IMR-90 (cell line): ENCODE measurements around the gene CDHR2. TPM values are rescaled to one million over a fixed set of nuclear protein-coding genes. Genes with fewer than 3 reads are reported as not detected.

Experiments
- ATAC-seq: fragments of 200-7000 bp; cut with Tn5 transposase; 2 replicates; pipeline ENCODE4 v1.9.1; 2020; ENCODE audit warnings: low read depth, mild to moderate bottlenecking, moderate library complexity
- BruUV-seq: library from RNA; stranded (reverse); fragments of 400-500 nt; replicated peaks from 2 replicates; lab custom pipeline; 2021; lab: Mats Ljungman, UMichigan
- CTCF ChIA-PET: fragments of 300-600 bp; formaldehyde crosslinking; extraction: SDS; loops from one replicate; lab custom pipeline; 2021; ENCODE audit warnings: antibody characterized with exemption; lab: Yijun Ruan, JAX
- POLR2A ChIA-PET: fragments of 300-600 bp; sonication (Branson Sonifier 250); formaldehyde crosslinking; loops from one replicate; lab custom pipeline; 2022; ENCODE audit warnings: antibody characterized with exemption; ENCODE audit not compliant: unreplicated experiment; lab: Charles Lee
- DNase-seq: peaks from one replicate; pipeline ENCODE4 v3.0.0; 2013
- H2AFZ ChIP-seq: replicated peaks from 2 replicates; pipeline ENCODE3; 2013; ENCODE audit warnings: low read length, mild to moderate bottlenecking; ENCODE audit not compliant: poor library complexity
- H2AK5ac ChIP-seq: 2 replicates; pipeline ENCODE4 v1.6.1; 2013; ENCODE audit warnings: low read depth, low read length, inconsistent platforms
- H2AK9ac ChIP-seq: replicated peaks from 2 replicates; pipeline ENCODE3; 2013; ENCODE audit warnings: mild to moderate bottlenecking, low read depth, low read length, moderate library complexity; ENCODE audit not compliant: poor library complexity
- H2BK120ac ChIP-seq: 2 replicates; pipeline ENCODE4 v1.6.1; 2013; ENCODE audit warnings: low read depth, low read length, inconsistent platforms
- H2BK15ac ChIP-seq: 3 replicates; pipeline ENCODE4 v1.6.1; 2013; ENCODE audit warnings: low read depth, low read length, inconsistent platforms
- H2BK20ac ChIP-seq: 2 replicates; pipeline ENCODE4 v1.6.1; 2013; ENCODE audit warnings: low read depth, mild to moderate bottlenecking, inconsistent platforms, low read length, moderate library complexity
- H2BK5ac ChIP-seq: 2 replicates; pipeline ENCODE4 v1.6.1; 2013; ENCODE audit warnings: mild to moderate bottlenecking, low read depth, low read length, inconsistent platforms; ENCODE audit not compliant: poor library complexity, severe bottlenecking
- H3K14ac ChIP-seq: replicated peaks from 2 replicates; pipeline ENCODE4 v1.6.1; 2013; ENCODE audit warnings: low read depth, low read length, inconsistent platforms
- H3K18ac ChIP-seq: 2 replicates; pipeline ENCODE4 v1.6.1; 2013; ENCODE audit warnings: low read depth, low read length, control low read depth
- H3K23ac ChIP-seq: 2 replicates; pipeline ENCODE4 v1.6.1; 2013; ENCODE audit warnings: low read depth, low read length, inconsistent platforms
- H3K27ac ChIP-seq: 2 replicates; pipeline ENCODE4 v1.5.1; 2013; ENCODE audit warnings: mild to moderate bottlenecking, control low read depth, low read length; ENCODE audit not compliant: insufficient read depth
- H3K27me3 ChIP-seq: 2 replicates; pipeline ENCODE4 v1.6.1; 2013; ENCODE audit warnings: low read length; ENCODE audit not compliant: control insufficient read depth, insufficient read depth
- H3K36me3 ChIP-seq: 2 replicates; pipeline ENCODE4 v1.6.1; 2013; ENCODE audit warnings: low read length, mixed read lengths; ENCODE audit not compliant: control insufficient read depth, insufficient read depth
- H3K4ac ChIP-seq: 2 replicates; pipeline ENCODE4 v1.6.1; 2013; ENCODE audit warnings: low read depth, low read length, inconsistent platforms
- H3K4me1 ChIP-seq: 2 replicates; pipeline ENCODE4 v1.6.1; 2013; ENCODE audit warnings: low read length, mixed read lengths; ENCODE audit not compliant: control insufficient read depth, insufficient read depth
- H3K4me2 ChIP-seq: 2 replicates; pipeline ENCODE4 v1.6.1; 2013; ENCODE audit warnings: low read depth, mild to moderate bottlenecking, control low read depth, low read length, moderate library complexity
- H3K4me3 ChIP-seq: 2 replicates; pipeline ENCODE4 v1.5.1; 2013; ENCODE audit warnings: low read depth, mild to moderate bottlenecking, control low read depth, low read length, moderate library complexity; ENCODE audit not compliant: insufficient read depth
- H3K56ac ChIP-seq: 2 replicates; pipeline ENCODE4 v1.6.1; 2013; ENCODE audit warnings: low read length, inconsistent platforms; ENCODE audit not compliant: insufficient read depth; ENCODE audit errors: extremely low read depth
- H3K79me1 ChIP-seq, 2 experiments: 2 replicates each; pipeline ENCODE4 v1.6.1; 2013; ENCODE audit warnings: low read length in 2 of 2, inconsistent platforms in 1 of 2, low read depth in 1 of 2
- H3K9ac ChIP-seq: 2 replicates; pipeline ENCODE4 v1.6.1; 2013; ENCODE audit warnings: low read depth, low read length, control low read depth
- H3K9me1 ChIP-seq: 2 replicates; pipeline ENCODE4 v1.6.1; 2013; ENCODE audit warnings: low read length, inconsistent platforms; ENCODE audit not compliant: insufficient read depth
- H3K9me3 ChIP-seq: 2 replicates; pipeline ENCODE4 v1.6.1; 2013; ENCODE audit warnings: low read length; ENCODE audit not compliant: control insufficient read depth, insufficient read depth
- H4K20me1 ChIP-seq: 2 replicates; pipeline ENCODE4 v1.6.1; 2013; ENCODE audit warnings: low read length, inconsistent platforms; ENCODE audit not compliant: insufficient read depth
- H4K5ac ChIP-seq: 2 replicates; pipeline ENCODE4 v1.6.1; 2013; ENCODE audit warnings: mild to moderate bottlenecking, low read depth, low read length, control low read depth
- H4K8ac ChIP-seq, 2 experiments: 2 replicates each; pipeline ENCODE4 v1.6.1; 2013; ENCODE audit warnings: low read depth in 2 of 2, low read length in 2 of 2, control low read depth in 1 of 2, inconsistent platforms in 1 of 2
- H4K91ac ChIP-seq: 2 replicates; pipeline ENCODE4 v1.6.1; 2013; ENCODE audit warnings: low read depth, low read length, inconsistent platforms; ENCODE audit not compliant: insufficient read depth
- CEBPB ChIP-seq: IDR thresholded peaks from 2 replicates; pipeline ENCODE4 v1.6.1; 2012; ENCODE audit warnings: low read depth, low read length, improper control_type of control experiment
- CHD1 ChIP-seq: IDR thresholded peaks from 2 replicates; pipeline ENCODE4 v1.6.1; 2012; ENCODE audit warnings: low read depth, low read length, improper control_type of control experiment
- MAFK ChIP-seq: IDR thresholded peaks from 2 replicates; pipeline ENCODE4 v1.6.1; 2012; ENCODE audit warnings: low read depth, low read length, improper control_type of control experiment
- MAZ ChIP-seq: IDR thresholded peaks from 2 replicates; pipeline ENCODE4 v1.6.1; 2012; ENCODE audit warnings: low read depth, mild to moderate bottlenecking, low read length, improper control_type of control experiment, moderate library complexity, borderline replicate concordance
- MXI1 ChIP-seq: IDR thresholded peaks from 2 replicates; pipeline ENCODE4 v1.6.1; 2012; ENCODE audit warnings: low read depth, mild to moderate bottlenecking, low read length, moderate library complexity, borderline replicate concordance
- NFE2L2 ChIP-seq: fragments of 150-350 bp; IDR thresholded peaks from 2 replicates; pipeline ENCODE4 v1.6.1; 2016; ENCODE audit warnings: low read depth, mild to moderate bottlenecking, low read length
- POLR2A ChIP-seq: IDR thresholded peaks from 2 replicates; pipeline ENCODE4 v1.6.1; 2012; ENCODE audit warnings: mild to moderate bottlenecking, low read depth, low read length
- RCOR1 ChIP-seq: IDR thresholded peaks from 2 replicates; pipeline ENCODE4 v1.6.1; 2012; ENCODE audit warnings: mild to moderate bottlenecking, low read length, improper control_type of control experiment; ENCODE audit not compliant: insufficient replicate concordance
- SMC3 ChIP-seq: fragments of 150-350 bp; IDR thresholded peaks from 2 replicates; pipeline ENCODE4 v1.6.1; 2016; ENCODE audit warnings: low read depth, mild to moderate bottlenecking, antibody characterized with exemption, low read length, moderate library complexity
- WGBS, 2 experiments: methylation state at CpG; one replicate each; pipeline versions ENCODE4 v1.1.5 to v1.1.7; 2013; ENCODE audit warnings: missing lambda C conversion rate in 2 of 2; ENCODE audit not compliant: insufficient read length in 1 of 2; ENCODE audit errors: extremely low coverage in 2 of 2; 5-methylcytosine and 5-hydroxymethylcytosine counted together
- dilution Hi-C: fragments of 300-500 bp; cut with HindIII; formaldehyde crosslinking; loops from one replicate; pipeline ENCODE4 v1.14.3; 2018; ENCODE audit warnings: low sequenced_read_pairs; ENCODE audit not compliant: unreplicated experiment
- in situ Hi-C: fragments of 300-500 bp; cut with MboI; formaldehyde crosslinking; loops from 3 replicates; pipeline ENCODE4 v1.14.3; 2019; ENCODE audit warnings: low sequenced_read_pairs, inconsistent platforms, mixed read lengths
- intact Hi-C: fragments of 100-400 bp; cut with micrococcal nuclease; formaldehyde crosslinking; loops from 2 replicates; pipeline ENCODE4 v1.10.0; 2022
- polyA plus RNA-seq, 3 experiments: library from polyadenylated mRNA; depleted of rRNA; stranded (reverse); fragments of >200 nt; gene quantifications; 2 replicates each; pipeline ENCODE4 v1.2.3, GENCODE V29; 2012; ENCODE audit warnings: low replicate concordance in 1 of 3
- total RNA-seq: library from RNA; depleted of rRNA; stranded (reverse); fragments of >200 nt; gene quantifications from 2 replicates; pipeline ENCODE4 v1.2.3, GENCODE V29; 2012

The CDHR2 gene
- total and polyA plus RNA-seq, 2 of the 4 experiments (the other 2 are of a cell fraction) = not detected

- TF ChIP-seq CHD1 (no peak), MXI1 (no peak)
Observed at GRCh38 chr5:176614805-176615478, 65.8 kb downstream of the CDHR2 start (continued).

GRCh38 chr5:176616511-176616910 is 67.4 kb downstream of the CDHR2 start:
- no peak for DNase-seq
- Histone ChIP-seq H3K27me3 (peaks cover 21% of the 10 kb centered on the region), H2BK20ac (0 out of 2 replicates have a peak overlapping the region, but pooled peaks have one; percentile 72), H4K5ac (no peak overlapping the region), H3K9ac (no peak overlapping the region), H3K27ac (no peak overlapping the region), H4K91ac (0 out of 2 replicates have a peak overlapping the region, but pooled peaks have one; percentile 38), H2AK5ac (no peak overlapping the region), H3K14ac (no peak overlapping the region), H3K9me1 (peaks cover 24% of the 10 kb centered on the region), H3K4me1 (peaks cover 32% of the 10 kb centered on the region), H3K79me1 (peaks cover 0 to 4% of the 10 kb centered on the region in 2 experiments; a peak in 1 of 4 replicates), H3K4me3 (no peak overlapping the region), H2BK5ac (no peak overlapping the region), H3K4ac (peak overlapping the region; percentile 36), H2BK120ac (peak overlapping the region; percentile 53), H2AFZ (no peak overlapping the region), H3K23ac (no peak overlapping the region), H3K18ac (no peak overlapping the region), H4K8ac (peak overlapping the region in 1 of 2 experiments; percentile 14; a peak in 1 of 4 replicates), H4K20me1 (no peaks in the 10 kb centered on the region; the same call in 1 of the 2 replicates), H3K9me3 (no peaks in the 10 kb centered on the region), H3K36me3 (no peaks in the 10 kb centered on the region), H3K56ac (no peak overlapping the region), H3K4me2 (no peak overlapping the region), H2AK9ac (peak overlapping the region; percentile 9), H2BK15ac (no peak overlapping the region)
- intact Hi-C loops = loop anchor here (5.0 kb wide), 1 partner anchor 199 kb away; the partner anchor contains the start of gene CLTB
- POLR2A ChIA-PET = no interaction called here
- dilution Hi-C loops = no loop called here
- no peak for TF ChIP-seq MAFK
- TF ChIP-seq NFE2L2 = no peak
- TF ChIP-seq SMC3 = no peak
- TF ChIP-seq POLR2A = no peak
- TF ChIP-seq MAZ = no peak
- TF ChIP-seq RCOR1 = no peak
- TF ChIP-seq CEBPB = no peak
- in situ Hi-C loops = no loop called here
- BruUV-seq = no TSS peak
- ATAC-seq = no peak
- CTCF ChIA-PET = no interaction called here
- WGBS, 2 experiments = no CpG with 5 or more reads among the region's 7 CpGs
